WERI-Rb-1 (cell line): Measurements from ENCODE around the gene TMSB4X.
"Not testable (repeated sequence)": the region's sequence is repeated elsewhere in the genome, so short reads cannot be mapped to it uniquely, and the experiment has no call there.

Experiments used
- DNase-seq: peaks from one replicate; pipeline ENCODE4 v3.0.0-alpha.2; 2020
- H3K27ac ChIP-seq: fragments of 250-450 bp; sonication (Bioruptor Pico); 2 replicates; pipeline ENCODE4 v1.5.1; 2020; ENCODE audit warnings: mild to moderate bottlenecking, moderate library complexity
- H3K27me3 ChIP-seq: fragments of 250-450 bp; sonication (Bioruptor Pico); 2 replicates; pipeline ENCODE4 v1.5.1; 2021; ENCODE audit warnings: mild to moderate bottlenecking, low read depth, moderate library complexity; ENCODE audit not compliant: insufficient read depth, severe bottlenecking
- H3K36me3 ChIP-seq: fragments of 250-450 bp; sonication (Bioruptor Pico); 2 replicates; pipeline ENCODE4 v1.5.1; 2020; ENCODE audit warnings: mild to moderate bottlenecking, moderate library complexity
- H3K4me3 ChIP-seq: 2 replicates; pipeline ENCODE4 v1.5.1; 2011; ENCODE audit warnings: low read depth, mild to moderate bottlenecking, control low read depth, low read length
- H3K9me3 ChIP-seq: fragments of 250-450 bp; sonication (Bioruptor Pico); 2 replicates; pipeline ENCODE4 v1.5.1; 2021; ENCODE audit warnings: mild to moderate bottlenecking, moderate library complexity; ENCODE audit not compliant: severe bottlenecking
- CTCF ChIP-seq: IDR thresholded peaks from 2 replicates; pipeline ENCODE4 v1.5.1; 2011; ENCODE audit warnings: low read depth, mild to moderate bottlenecking, control low read depth, inconsistent platforms, low read length

The TMSB4X gene

GRCh38 chrX:12979616-12980015, 4.7 kb downstream of the TMSB4X start:
- H3K27ac ChIP-seq = no peak overlapping the region
- H3K36me3 ChIP-seq = peaks cover 24% of the 10 kb centered on the region
- TF ChIP-seq CTCF = no peak
- no peaks in the 10 kb centered on the region for H3K9me3 ChIP-seq
- H3K27me3 ChIP-seq = no peaks in the 10 kb centered on the region
- no peak for DNase-seq
- no peak overlapping the region for H3K4me3 ChIP-seq

- H3K27ac ChIP-seq, H3K4me3 ChIP-seq: not testable (repeated sequence)
These were observed 5.1 kb downstream of the TMSB4X start for GRCh38 chrX:12980039-12980438.

GRCh38 chrX:12981880-12982279, 7.0 kb downstream of the TMSB4X start:
- peaks cover 8% of the 10 kb centered on the region for H3K36me3 ChIP-seq
- DNase-seq = no peak
- no peaks in the 10 kb centered on the region for H3K9me3 ChIP-seq
- TF ChIP-seq CTCF = no peak
- no peaks in the 10 kb centered on the region for H3K27me3 ChIP-seq
- H3K4me3 ChIP-seq = no peak overlapping the region
- H3K27ac ChIP-seq = no peak overlapping the region

More at GRCh38 chrX:12980039-12980438, 5.1 kb downstream of the TMSB4X start:
- not testable (repeated sequence) for H3K9me3 ChIP-seq, DNase-seq, H3K27me3 ChIP-seq
- peaks cover 24% of the 10 kb centered on the region for H3K36me3 ChIP-seq

GRCh38 chrX:12984603-12985319, 9.9 kb downstream of the TMSB4X start:
- H3K9me3 ChIP-seq = no peaks in the 10 kb centered on the region
- no peak for DNase-seq
- no peaks in the 10 kb centered on the region for H3K36me3 ChIP-seq
- TF ChIP-seq CTCF = no peak
- no peak overlapping the region for H3K27ac ChIP-seq
- no peak overlapping the region for H3K4me3 ChIP-seq
- no peaks in the 10 kb centered on the region for H3K27me3 ChIP-seq

GRCh38 chrX:12985331-12985730, 10.4 kb downstream of the TMSB4X start:
- H3K36me3 ChIP-seq = no peaks in the 10 kb centered on the region

More at GRCh38 chrX:12985331-12985730, 10.4 kb downstream of the TMSB4X start:
- DNase-seq = no peak
- H3K9me3 ChIP-seq = no peaks in the 10 kb centered on the region
- H3K27ac ChIP-seq = no peak overlapping the region
- TF ChIP-seq CTCF = no peak
- no peaks in the 10 kb centered on the region for H3K27me3 ChIP-seq
- H3K4me3 ChIP-seq = no peak overlapping the region
